GM12865 (cell line): ENCODE results near the gene CD276.

ENCODE experiments used
- DNase-seq: peaks from one replicate; pipeline ENCODE4 v3.0.0; 2010; ENCODE audit warnings: low read depth
- H3K4me3 ChIP-seq: 2 replicates; pipeline ENCODE4 v1.5.1; 2011; ENCODE audit warnings: mild to moderate bottlenecking, low read depth, low read length, control low read depth
- TF ChIP-seq, protein P1 (sequence below): IDR thresholded peaks from 2 replicates; pipeline ENCODE4 v1.5.1; 2011; ENCODE audit warnings: low read length, control low read depth, low read depth, inconsistent platforms; ENCODE audit not compliant: insufficient read depth; ENCODE audit errors: missing control alignments

CD276 gene

DNA sequence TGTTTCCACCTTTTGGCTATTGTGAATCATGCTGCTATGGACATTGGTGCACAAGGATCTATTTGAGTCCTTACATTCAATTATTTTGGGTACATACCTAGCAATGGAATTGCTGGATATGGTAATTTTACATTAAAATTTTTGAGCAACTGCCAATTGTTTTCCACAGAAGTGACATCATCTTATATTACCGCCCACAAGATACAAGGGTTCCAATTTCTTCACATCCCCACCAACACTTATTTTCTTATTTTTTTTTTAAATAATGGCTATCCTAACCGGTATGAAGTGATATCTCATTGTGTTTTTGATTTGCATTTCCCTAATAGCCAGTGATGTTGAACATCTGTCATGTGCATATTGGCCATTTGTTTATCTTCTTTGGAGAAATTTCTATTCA lies 28.5 kb upstream of the CD276 start:
- TF ChIP-seq, protein P1, sequence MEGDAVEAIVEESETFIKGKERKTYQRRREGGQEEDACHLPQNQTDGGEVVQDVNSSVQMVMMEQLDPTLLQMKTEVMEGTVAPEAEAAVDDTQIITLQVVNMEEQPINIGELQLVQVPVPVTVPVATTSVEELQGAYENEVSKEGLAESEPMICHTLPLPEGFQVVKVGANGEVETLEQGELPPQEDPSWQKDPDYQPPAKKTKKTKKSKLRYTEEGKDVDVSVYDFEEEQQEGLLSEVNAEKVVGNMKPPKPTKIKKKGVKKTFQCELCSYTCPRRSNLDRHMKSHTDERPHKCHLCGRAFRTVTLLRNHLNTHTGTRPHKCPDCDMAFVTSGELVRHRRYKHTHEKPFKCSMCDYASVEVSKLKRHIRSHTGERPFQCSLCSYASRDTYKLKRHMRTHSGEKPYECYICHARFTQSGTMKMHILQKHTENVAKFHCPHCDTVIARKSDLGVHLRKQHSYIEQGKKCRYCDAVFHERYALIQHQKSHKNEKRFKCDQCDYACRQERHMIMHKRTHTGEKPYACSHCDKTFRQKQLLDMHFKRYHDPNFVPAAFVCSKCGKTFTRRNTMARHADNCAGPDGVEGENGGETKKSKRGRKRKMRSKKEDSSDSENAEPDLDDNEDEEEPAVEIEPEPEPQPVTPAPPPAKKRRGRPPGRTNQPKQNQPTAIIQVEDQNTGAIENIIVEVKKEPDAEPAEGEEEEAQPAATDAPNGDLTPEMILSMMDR, result no peak
- DNase-seq, result no peak
- no peak overlapping the region for H3K4me3 ChIP-seq

DNA sequence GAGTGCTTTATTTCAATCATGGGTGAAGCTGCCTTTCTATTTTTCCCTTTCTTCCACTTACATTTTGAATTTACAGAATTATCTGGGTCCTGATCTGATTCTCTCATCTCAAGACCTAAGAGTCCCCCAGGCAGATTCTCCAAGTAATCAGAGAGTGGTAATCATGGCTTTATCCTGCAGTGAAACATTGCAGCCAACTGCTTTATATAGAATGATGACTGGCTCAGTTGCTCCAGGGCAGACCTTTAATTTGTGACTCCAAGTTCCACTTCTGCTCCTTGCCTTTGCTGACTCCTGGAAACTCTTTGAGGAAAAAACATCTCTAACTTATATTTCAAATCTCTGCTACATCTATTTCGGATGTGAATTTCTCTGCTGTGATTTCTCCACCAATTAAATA lies 25.5 kb upstream of the CD276 start:
- no peak for DNase-seq
- TF ChIP-seq, protein P1, result no peak
- no peak overlapping the region for H3K4me3 ChIP-seq

DNA sequence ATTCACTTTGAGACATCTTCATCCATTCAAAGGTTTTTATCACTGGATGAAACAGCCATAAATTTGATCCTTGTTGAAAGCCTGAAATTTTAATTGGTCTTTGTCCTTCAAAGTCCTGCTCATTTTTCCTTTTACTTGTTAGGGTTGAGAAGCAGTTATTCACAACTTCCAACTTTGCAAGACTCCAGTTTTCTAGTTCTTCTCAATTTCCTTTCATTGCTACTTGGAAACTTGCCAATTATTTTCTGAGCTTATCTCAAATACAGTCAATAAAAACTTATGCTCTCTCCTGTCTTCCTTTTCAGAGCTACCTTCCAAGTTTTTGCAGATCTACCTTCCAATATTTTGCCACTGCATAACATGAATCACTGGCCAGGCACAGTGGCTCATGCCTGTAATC lies 23.7 kb upstream of the CD276 start:
- no peak overlapping the region for H3K4me3 ChIP-seq
- DNase-seq, result no peak
- TF ChIP-seq, protein P1, result no peak

DNA sequence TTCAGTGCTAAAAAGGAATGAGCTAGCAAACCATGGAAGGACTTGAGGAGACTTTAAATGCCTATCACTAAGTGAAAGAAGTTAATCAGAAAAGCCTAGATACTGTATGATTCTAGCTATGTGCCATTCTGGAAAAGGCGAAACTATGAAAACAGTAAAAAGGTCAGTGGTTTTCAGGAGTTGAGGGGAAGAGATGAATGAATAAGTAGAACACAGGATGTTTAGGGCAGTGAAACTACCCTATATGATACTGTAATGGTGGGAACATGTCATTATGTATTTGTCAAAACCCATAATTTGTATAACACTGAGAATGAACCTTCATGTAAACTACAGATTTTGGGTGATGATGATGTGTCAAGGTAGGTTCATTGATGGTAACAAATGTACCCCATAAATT lies 9.6 kb upstream of the CD276 start:
- TF ChIP-seq, protein P1, result no peak
- H3K4me3 ChIP-seq, result no peak overlapping the region
- no peak for DNase-seq

DNA sequence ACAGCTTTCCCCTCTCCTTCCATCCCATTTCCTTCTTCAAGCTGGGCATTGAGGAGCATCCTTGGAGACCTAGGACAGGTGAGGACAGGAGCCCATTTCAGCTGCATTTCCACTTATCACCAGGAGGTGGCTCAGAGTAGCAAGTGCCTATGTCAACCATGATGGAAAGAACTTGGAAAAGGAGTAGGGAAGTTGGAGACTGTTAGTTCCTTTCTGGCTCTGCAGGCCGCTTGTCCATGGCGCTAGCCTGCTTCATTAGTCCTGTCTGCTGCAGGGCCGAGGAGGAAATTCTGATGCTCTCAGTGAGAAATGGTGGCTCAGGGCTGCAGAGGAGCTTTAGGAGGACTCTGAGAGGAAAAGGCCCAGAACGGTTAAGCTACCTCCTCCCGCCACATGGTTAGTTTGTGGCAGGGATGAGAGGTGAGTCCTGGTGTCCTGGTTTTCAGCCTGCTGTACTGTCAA lies 7.0 kb upstream of the CD276 start:
- no peak overlapping the region for H3K4me3 ChIP-seq
- DNase-seq, result peak; percentile 60
- TF ChIP-seq, protein P1, result peak; percentile 76

DNA sequence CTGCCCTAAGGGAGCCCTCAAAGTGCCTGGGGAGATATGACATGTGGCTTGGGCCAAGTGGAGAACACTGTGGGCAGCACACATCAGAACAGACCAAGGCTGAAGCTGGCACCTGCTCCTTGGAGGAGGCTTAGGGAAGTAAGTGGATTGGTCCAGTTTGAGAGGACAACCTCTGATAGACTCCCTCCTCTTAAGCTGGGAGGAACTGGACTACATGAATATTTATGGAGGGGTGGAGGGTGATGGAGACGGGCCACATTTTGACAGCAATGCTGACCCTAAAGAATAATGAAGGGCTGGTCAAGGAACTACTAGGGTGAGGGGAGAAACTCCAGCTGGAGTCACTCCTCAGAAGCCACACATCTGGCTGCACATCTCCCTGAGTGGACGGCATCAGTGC lies 6.5 kb upstream of the CD276 start:
- no peak for DNase-seq
- TF ChIP-seq, protein P1, result no peak
- H3K4me3 ChIP-seq, result no peak overlapping the region

DNA sequence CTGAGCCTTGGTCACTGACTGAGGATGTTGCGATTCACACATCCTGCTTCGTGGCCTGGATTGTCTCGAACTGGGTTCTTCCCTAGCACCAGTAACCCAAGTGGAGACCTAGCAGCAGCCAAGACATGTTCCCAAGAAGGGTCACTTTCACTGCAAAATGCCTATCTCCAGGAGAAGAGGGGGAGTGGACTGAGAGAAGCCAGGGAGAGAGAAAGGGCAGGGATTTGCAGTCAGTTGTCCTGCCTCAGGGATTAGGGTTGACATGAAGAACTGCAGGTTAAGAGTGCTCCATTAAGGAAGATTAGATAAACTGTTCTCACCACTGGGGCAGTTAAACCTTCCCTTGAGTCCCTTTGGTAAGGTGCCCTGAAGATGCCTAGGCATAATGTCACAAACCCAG lies 5.7 kb upstream of the CD276 start:
- DNase-seq, result no peak
- TF ChIP-seq, protein P1, result no peak
- no peak overlapping the region for H3K4me3 ChIP-seq
